SH-SY5Y (cell line): ENCODE results near the gene IL16.

Experiments used
- GATA2 ChIP-seq: IDR thresholded peaks from 2 replicates; pipeline ENCODE4 v1.6.1; 2011; ENCODE audit warnings: mild to moderate bottlenecking, low read depth, low read length
- GATA3 ChIP-seq: IDR thresholded peaks from 2 replicates; pipeline ENCODE4 v1.6.1; 2011; ENCODE audit warnings: low read depth, mild to moderate bottlenecking, low read length, moderate library complexity

The IL16 gene

DNA sequence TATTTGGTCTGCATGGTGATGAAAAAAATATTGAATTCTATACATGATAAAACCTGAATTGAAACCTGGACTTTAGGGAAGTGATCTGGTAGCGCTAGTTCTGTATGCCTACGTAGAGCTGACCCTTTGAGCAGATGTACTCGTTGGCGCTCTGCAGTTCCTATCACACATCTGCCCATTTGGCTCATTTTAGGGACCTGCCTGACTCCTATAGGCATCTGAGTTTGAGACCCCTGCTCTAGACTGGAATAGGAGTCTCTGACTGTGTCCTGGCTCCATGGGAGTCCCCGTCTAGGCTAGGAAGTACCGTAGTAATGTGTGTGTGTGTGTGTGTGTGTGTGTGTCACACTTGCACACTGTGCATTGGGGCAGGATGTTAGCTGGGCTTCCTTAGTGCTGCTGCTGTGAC, 106.0 kb downstream of the IL16 start:
- TF ChIP-seq GATA3: no peak
- TF ChIP-seq GATA2: no peak

DNA sequence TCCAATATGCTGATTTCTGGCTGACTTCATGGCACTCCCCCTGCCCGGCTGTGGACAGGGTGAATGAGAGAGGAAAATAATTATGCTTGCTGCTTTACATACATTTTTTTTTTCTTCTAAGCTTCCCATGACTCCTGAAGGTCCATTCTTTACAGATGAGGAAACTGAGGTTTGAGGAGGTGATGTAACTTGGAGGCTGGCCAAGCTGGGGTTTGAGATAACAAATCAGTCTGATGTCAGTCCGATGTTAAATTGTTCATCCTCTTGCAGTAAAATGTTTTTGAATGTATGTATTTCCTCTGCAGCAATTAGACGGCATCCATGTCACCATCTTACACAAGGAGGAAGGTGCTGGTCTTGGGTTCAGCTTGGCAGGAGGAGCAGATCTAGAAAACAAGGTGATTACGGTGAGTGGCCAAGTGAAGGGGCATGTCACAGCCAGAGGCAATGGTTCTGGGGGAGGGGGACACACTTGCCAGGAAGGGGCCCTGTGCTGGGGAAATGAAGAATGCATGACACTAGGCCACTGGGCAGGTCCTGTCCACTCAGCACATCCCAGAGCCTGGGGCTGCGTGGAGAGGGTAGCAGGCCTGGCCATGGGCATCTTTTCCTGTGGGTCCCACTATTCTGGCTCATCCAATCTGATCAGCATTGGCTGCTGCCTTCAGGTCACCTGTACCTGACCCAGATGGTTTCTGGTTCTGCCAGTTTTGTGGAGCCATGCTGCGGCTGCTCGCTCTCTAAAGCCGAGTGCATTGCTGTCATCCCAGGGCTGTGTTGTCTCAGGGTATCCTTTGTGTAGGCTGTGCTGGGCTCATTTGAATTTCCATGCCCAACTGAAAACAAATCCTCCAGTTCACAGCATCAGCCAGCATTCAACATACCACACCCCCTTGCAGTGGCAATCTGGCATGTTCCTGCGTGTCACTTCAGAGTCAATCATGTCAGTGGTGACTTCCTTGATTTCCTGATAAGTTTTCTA, 106.9 kb downstream of the IL16 start:
- TF ChIP-seq GATA3: no peak
- TF ChIP-seq GATA2: no peak

DNA sequence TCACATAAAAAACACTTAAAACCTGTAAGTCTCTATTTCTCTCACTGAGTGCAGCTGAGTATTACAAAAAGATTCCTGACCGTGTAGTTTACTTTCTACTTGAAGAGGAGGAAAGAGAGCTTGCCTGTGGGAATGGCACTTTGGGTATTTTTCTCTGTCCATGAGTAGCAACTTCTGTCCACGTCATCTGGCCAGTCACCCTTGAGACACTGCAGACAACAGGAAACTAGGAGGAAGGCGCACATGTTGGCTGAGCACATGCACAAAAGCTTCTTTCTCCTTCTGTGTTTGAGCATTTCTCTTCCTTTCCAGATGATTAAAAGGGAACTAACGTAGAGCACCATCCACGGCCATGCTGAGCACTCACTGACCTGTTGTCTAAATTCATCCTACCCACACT, 107.5 kb downstream of the IL16 start:
- TF ChIP-seq GATA3 (no peak), GATA2 (no peak)

DNA sequence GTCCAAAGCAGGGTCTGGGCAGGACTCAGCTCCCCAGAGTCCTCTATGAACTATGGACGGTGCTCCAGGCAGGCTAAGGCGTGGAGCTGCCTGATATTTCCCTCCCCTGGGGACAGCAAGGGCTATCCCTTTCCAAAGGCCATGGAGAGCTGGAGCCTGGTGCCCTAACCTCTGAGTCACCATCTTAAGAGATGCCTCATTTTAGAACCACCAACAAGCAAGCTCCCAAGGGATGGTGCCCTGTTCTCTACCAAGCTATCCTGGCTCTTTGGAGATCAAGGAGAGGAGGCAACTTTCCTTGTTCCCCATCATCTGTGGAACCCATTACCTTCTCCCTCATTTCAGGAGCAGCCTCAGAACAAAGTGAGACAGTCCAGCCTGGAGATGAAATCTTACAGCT, 111.6 kb downstream of the IL16 start:
- TF ChIP-seq GATA3 (no peak), GATA2 (no peak)

- no peak for TF ChIP-seq GATA3
- TF ChIP-seq GATA2: no peak
These were observed 113.2 kb downstream of the IL16 start for GRCh38 chr15:81309647-81310450.

DNA sequence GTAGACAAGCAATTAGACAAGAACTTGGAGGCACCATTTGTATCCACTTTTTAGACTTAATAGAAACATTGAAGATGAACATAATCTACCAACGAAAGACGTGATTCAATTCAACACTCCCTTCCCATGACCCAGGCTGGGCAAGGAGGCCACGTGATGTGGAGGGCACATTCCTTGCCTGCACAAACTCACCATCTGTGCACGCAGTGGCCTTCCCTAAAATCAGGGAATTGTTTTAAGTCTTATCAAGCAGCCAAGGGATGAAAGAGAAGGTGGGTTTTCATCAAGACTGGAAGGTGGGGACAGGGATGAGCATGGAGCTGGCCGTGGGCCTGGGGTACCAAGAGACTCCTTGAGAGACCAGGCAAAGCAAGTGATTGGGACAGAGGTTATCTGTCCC, 113.8 kb downstream of the IL16 start:
- TF ChIP-seq GATA2: no peak
- no peak for TF ChIP-seq GATA3

GRCh38 chr15:81311752-81312464, 115.2 kb downstream of the IL16 start:
- no peak for TF ChIP-seq GATA2

GRCh38 chr15:81312790-81313543, 116.3 kb downstream of the IL16 start:
- TF ChIP-seq GATA2 (no peak), GATA3 (no peak)

- TF ChIP-seq GATA3: no peak
- no peak for TF ChIP-seq GATA2
These were observed 117.0 kb downstream of the IL16 start for GRCh38 chr15:81313686-81314085.

- no peak for TF ChIP-seq GATA3
- TF ChIP-seq GATA2: no peak
These were observed 117.7 kb downstream of the IL16 start for GRCh38 chr15:81314378-81314777.

DNA sequence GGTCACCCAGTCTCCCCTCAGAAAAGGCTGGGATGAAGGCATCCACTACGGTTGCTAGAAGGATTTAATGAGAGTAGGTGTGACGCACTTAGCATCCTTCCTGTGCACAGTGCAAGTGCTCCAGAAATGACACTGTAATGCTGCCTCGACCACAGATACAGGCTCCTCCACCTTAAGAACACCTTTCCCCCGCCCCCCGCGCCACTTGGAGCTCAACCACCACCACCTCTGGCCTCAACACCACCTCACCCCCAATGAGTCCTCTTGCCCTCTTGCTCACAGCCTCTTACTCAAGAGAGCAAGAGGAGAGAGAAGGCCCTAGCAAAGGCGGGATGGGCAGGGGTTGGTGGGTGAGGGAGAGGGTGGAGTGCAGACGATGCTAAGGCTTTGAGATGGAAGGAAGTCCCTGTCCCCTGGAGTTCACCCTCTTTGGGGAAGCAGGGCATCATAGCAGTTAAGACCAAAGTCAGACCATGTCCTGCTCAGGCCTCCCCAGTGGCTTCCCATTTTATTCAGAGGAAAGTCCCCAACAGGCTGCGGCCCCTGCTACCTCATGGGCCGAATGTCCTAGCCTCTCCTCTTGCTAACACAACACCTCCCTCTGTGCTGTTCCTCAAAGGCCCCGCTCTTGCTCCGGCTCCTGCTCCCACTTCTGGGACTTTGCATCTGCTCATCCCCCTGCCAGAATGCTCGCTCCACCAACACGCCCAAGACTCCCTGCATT, 118.9 kb downstream of the IL16 start:
- no peak for TF ChIP-seq GATA3
- no peak for TF ChIP-seq GATA2

DNA sequence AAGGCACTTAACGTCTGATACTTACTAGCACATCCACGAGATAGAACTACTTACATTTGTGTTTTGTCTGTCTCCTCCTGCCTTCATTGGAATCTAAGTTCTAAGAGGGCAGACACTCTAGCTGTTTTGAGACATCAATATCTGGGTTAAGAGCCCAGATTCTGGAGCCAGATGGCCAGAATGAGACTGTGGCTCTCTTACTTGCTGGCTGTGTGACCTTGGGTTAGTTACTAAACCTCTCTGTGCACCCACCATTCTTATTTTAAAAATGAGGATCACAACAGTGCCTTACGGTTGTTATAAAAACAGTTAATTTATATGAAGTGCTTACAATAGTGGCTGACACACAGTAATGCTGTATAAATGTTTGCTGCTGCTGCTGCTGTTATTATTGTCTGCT, 119.6 kb downstream of the IL16 start:
- no peak for TF ChIP-seq GATA3
- no peak for TF ChIP-seq GATA2

DNA sequence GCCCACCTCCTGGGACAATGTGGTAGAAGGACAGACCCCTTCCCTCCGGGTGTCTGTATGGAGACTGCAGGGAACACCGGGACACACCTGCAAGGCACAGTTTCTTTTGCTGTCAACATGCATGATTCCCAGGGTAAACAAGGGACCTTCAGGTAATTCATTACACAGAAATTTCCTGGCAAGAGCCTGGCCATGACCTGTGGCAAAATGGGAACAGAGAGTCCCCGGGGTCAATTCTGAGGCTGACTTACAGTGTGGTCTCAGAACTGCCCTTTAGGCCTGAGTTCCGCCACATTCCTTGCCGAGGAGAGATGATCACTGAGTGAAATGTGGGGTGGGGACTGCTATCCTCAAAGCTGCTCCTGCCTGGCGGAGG, 121.0 kb downstream of the IL16 start:
- no peak for TF ChIP-seq GATA2
- no peak for TF ChIP-seq GATA3
